Measurements from ENCODE around the gene TMEM238L.
"Not testable (repeated sequence)": the region's sequence is repeated elsewhere in the genome, so short reads cannot be mapped to it uniquely, and the experiment has no call there.

TMEM238L gene

GRCh38 chr17:10803830-10804475 is at the start of gene TMEM238L:
Gene TMEM238L (minus strand): TSS chr17:10804099. CDS start chr17:10803963, 136 bp downstream.
- DNase-seq = no peak

GRCh38 chr17:10846636-10847035 is 42.7 kb upstream of the TMEM238L start:
- not testable (repeated sequence) for DNase-seq

- no peak for DNase-seq
These were observed 41.5 kb upstream of the TMEM238L start for GRCh38 chr17:10845388-10845751.

- DNase-seq = peak; percentile 75
These were observed 40.9 kb upstream of the TMEM238L start for GRCh38 chr17:10844621-10845387.

- DNase-seq = peak in 1 of 2 donors; percentile 11
These were observed 39.9 kb upstream of the TMEM238L start for GRCh38 chr17:10843811-10844210.

- DNase-seq = no peak
These were observed 38.8 kb upstream of the TMEM238L start for GRCh38 chr17:10842658-10843057.

GRCh38 chr17:10838682-10839081 is 34.8 kb upstream of the TMEM238L start:
- DNase-seq = no peak

GRCh38 chr17:10837921-10838320 is 34.0 kb upstream of the TMEM238L start, which contains the start of gene PIRT:
Gene PIRT (minus strand): TSS chr17:10838087. CDS start chr17:10825645, 12,442 bp downstream.
- no peak for DNase-seq

- no peak for DNase-seq
These were observed 33.2 kb upstream of the TMEM238L start for GRCh38 chr17:10836966-10837590.

GRCh38 chr17:10836145-10836544 is 32.2 kb upstream of the TMEM238L start:
- no peak for DNase-seq

GRCh38 chr17:10831696-10832095 is 27.8 kb upstream of the TMEM238L start:
- no peak for DNase-seq

GRCh38 chr17:10827898-10828552 is 24.1 kb upstream of the TMEM238L start:
- DNase-seq = no peak

GRCh38 chr17:10824874-10825273 is 21.0 kb upstream of the TMEM238L start:
- no peak for DNase-seq

GRCh38 chr17:10821770-10822169 is 17.9 kb upstream of the TMEM238L start:
- DNase-seq = no peak

- no peak for DNase-seq
These were observed 17.2 kb upstream of the TMEM238L start for GRCh38 chr17:10821054-10821453.

GRCh38 chr17:10815319-10815718 is 11.4 kb upstream of the TMEM238L start:
- DNase-seq = no peak

- DNase-seq = no peak
These were observed 10.2 kb upstream of the TMEM238L start for GRCh38 chr17:10814075-10814474.

GRCh38 chr17:10812674-10813073 is 8.8 kb upstream of the TMEM238L start:
- DNase-seq = no peak

GRCh38 chr17:10809605-10810004 is 5.7 kb upstream of the TMEM238L start:
- DNase-seq = no peak

- DNase-seq = no peak
These were observed 3.8 kb upstream of the TMEM238L start for GRCh38 chr17:10807704-10808128.

GRCh38 chr17:10806545-10807262 is 2.8 kb upstream of the TMEM238L start:
- no peak for DNase-seq

- no peak for DNase-seq
These were observed 2.0 kb upstream of the TMEM238L start for GRCh38 chr17:10805911-10806310.

- no peak for DNase-seq
These were observed 647 bp upstream of the TMEM238L start for GRCh38 chr17:10804546-10804945.
